CD4-positive, alpha-beta T cell (primary cell): ENCODE measurements around the gene RRP1. TPM values are rescaled to one million over a fixed set of nuclear protein-coding genes. Genes with fewer than 3 reads are reported as not detected.

Source experiments
- ATAC-seq: fragments of 200-7000 bp; cut with Tn5 transposase; one replicate; pipeline ENCODE4 v1.10.0; 2022; ENCODE audit warnings: mild to moderate bottlenecking; ENCODE audit not compliant: poor library complexity
- CTCF ChIA-PET: fragments of 350-600 bp; sonication (Branson Sonifier 250); formaldehyde crosslinking; loops from one replicate; lab custom pipeline; 2021; ENCODE audit warnings: antibody characterized with exemption, inconsistent platforms; lab: Charles Lee
- POLR2A ChIA-PET: fragments of 350-600 bp; sonication (Branson Sonifier 250); formaldehyde crosslinking; loops from one replicate; lab custom pipeline; 2021; ENCODE audit warnings: antibody characterized with exemption, inconsistent platforms; lab: Charles Lee
- DNase-seq, 14 experiments: peaks; one replicate each; pipeline ENCODE4 v3.0.0-alpha.2; 2013 to 2020; ENCODE audit warnings: mixed read lengths in 2 of 14
- H3K27ac ChIP-seq, 2 donors: one replicate each; pipeline versions ENCODE4 v1.5.1 to v1.7.0; 2013; ENCODE audit warnings: low read length in 2 of 2, low read depth in 1 of 2, mild to moderate bottlenecking in 1 of 2
- H3K27me3 ChIP-seq, 2 experiments: 1 replicate in 1 of 2; 2 replicates in 1 of 2; pipeline versions ENCODE4 v1.6.1 to v1.7.0; 2013; ENCODE audit warnings: low read length in 2 of 2, control low read depth in 1 of 2, mild to moderate bottlenecking in 1 of 2, moderate library complexity in 1 of 2; ENCODE audit not compliant: insufficient read depth in 2 of 2, control insufficient read depth in 1 of 2
- H3K36me3 ChIP-seq: one replicate; pipeline ENCODE4 v1.6.1; 2013; ENCODE audit warnings: low read length, control low read depth; ENCODE audit not compliant: insufficient read depth
- H3K4me1 ChIP-seq: one replicate; pipeline ENCODE4 v1.6.1; 2013; ENCODE audit warnings: low read length, control low read depth; ENCODE audit not compliant: insufficient read depth
- H3K4me3 ChIP-seq: one replicate; pipeline ENCODE4 v1.5.1; 2013; ENCODE audit warnings: mild to moderate bottlenecking, low read length, moderate library complexity
- H3K9me3 ChIP-seq, 2 experiments: 1 replicate in 1 of 2; 2 replicates in 1 of 2; pipeline versions ENCODE4 v1.6.1 to v1.7.0; 2013; ENCODE audit warnings: low read length in 2 of 2, mild to moderate bottlenecking in 2 of 2, control low read depth in 1 of 2, moderate library complexity in 1 of 2; ENCODE audit not compliant: control insufficient read depth in 1 of 2, insufficient read depth in 1 of 2
- H3K27ac Mint-ChIP-seq: one replicate; pipeline ENCODE4 v1.8.0; 2020; ENCODE audit warnings: mixed read lengths
- H3K27me3 Mint-ChIP-seq: one replicate; pipeline ENCODE4 v1.8.0; 2021; ENCODE audit warnings: mixed read lengths
- H3K36me3 Mint-ChIP-seq: one replicate; pipeline ENCODE4 v1.8.0; 2021; ENCODE audit warnings: low read depth, mixed read lengths
- H3K4me1 Mint-ChIP-seq: one replicate; pipeline ENCODE4 v1.8.0; 2021; ENCODE audit warnings: low read depth, mixed read lengths
- H3K4me3 Mint-ChIP-seq: one replicate; pipeline ENCODE4 v1.8.0; 2020; ENCODE audit warnings: mild to moderate bottlenecking, mixed read lengths
- H3K9me3 Mint-ChIP-seq: one replicate; pipeline ENCODE4 v1.8.0; 2020; ENCODE audit warnings: mixed read lengths
- intact Hi-C, 2 experiments: fragments of 100-400 bp; cut with DNase I in 1 of 2; cut with micrococcal nuclease in 1 of 2; formaldehyde crosslinking; loops; one replicate each; pipeline versions ENCODE4 v1.15.1 to v1.9.0; 2023 to 2025; cut with DNase I, micrococcal nuclease
- total RNA-seq, 174 experiments: library from RNA in 2 of 174; stranded (reverse) in 2 of 174; gene quantifications; one replicate each; pipeline ENCODE4 v1.2.3 and lab custom pipeline; 2021 to 2026
- TF ChIP-seq, protein P1 (sequence below): fragments of 200-600 bp; IDR thresholded peaks from one replicate; pipeline ENCODE4 v1.8.0; 2022; ENCODE audit warnings: antibody characterized with exemption, mild to moderate bottlenecking

Gene RRP1
- total RNA-seq, 2 experiments from 2014 or later: 27.7 to 29.0 TPM

DNA sequence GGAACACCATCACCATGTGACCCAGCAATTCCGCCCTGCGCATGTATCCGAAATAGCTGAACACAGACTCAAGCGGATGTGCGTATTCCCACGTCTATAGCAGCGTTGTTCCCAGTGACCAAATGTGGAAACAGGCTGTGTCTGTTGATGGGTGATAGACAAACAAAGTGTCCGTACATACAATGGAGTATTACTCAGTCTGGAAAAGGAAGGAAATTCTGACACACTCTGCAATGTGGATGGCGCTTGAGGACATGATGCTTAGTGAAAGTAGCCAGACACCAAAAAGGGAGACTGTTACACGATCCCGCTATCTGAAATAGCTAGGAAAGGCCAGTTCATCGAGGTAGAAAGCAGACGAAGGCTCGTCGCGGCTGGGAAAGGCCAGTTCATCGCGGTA is 44.7 kb upstream of the RRP1 start:
- ChIA-PET POLR2A (no interaction called here), CTCF (no interaction called here)
- no peak overlapping the region for H3K27ac Mint-ChIP-seq
- H3K9me3 Mint-ChIP-seq: no peaks in the 10 kb centered on the region
- no peak for DNase-seq
- no peaks in the 10 kb centered on the region for H3K27me3 Mint-ChIP-seq
- Histone ChIP-seq H3K4me1 (no peaks in the 10 kb centered on the region), H3K27me3 (no peaks in the 10 kb centered on the region), H3K4me3 (no peak overlapping the region), H3K36me3 (peaks cover 63% of the 10 kb centered on the region), H3K27ac (no peak overlapping the region), H3K9me3 (peaks cover 0 to 4% of the 10 kb centered on the region in 2 experiments)
- peaks cover 7% of the 10 kb centered on the region for H3K4me1 Mint-ChIP-seq
- TF ChIP-seq, protein P1, sequence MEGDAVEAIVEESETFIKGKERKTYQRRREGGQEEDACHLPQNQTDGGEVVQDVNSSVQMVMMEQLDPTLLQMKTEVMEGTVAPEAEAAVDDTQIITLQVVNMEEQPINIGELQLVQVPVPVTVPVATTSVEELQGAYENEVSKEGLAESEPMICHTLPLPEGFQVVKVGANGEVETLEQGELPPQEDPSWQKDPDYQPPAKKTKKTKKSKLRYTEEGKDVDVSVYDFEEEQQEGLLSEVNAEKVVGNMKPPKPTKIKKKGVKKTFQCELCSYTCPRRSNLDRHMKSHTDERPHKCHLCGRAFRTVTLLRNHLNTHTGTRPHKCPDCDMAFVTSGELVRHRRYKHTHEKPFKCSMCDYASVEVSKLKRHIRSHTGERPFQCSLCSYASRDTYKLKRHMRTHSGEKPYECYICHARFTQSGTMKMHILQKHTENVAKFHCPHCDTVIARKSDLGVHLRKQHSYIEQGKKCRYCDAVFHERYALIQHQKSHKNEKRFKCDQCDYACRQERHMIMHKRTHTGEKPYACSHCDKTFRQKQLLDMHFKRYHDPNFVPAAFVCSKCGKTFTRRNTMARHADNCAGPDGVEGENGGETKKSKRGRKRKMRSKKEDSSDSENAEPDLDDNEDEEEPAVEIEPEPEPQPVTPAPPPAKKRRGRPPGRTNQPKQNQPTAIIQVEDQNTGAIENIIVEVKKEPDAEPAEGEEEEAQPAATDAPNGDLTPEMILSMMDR: no peak
- no peak for ATAC-seq
- H3K36me3 Mint-ChIP-seq: peaks cover 43% of the 10 kb centered on the region
- no peak overlapping the region for H3K4me3 Mint-ChIP-seq
- intact Hi-C loops: loop anchor here in 1 of 2 experiments (10.0 kb wide), 1 partner anchor 60 kb away; no protein-coding TSS in a partner anchor

DNA sequence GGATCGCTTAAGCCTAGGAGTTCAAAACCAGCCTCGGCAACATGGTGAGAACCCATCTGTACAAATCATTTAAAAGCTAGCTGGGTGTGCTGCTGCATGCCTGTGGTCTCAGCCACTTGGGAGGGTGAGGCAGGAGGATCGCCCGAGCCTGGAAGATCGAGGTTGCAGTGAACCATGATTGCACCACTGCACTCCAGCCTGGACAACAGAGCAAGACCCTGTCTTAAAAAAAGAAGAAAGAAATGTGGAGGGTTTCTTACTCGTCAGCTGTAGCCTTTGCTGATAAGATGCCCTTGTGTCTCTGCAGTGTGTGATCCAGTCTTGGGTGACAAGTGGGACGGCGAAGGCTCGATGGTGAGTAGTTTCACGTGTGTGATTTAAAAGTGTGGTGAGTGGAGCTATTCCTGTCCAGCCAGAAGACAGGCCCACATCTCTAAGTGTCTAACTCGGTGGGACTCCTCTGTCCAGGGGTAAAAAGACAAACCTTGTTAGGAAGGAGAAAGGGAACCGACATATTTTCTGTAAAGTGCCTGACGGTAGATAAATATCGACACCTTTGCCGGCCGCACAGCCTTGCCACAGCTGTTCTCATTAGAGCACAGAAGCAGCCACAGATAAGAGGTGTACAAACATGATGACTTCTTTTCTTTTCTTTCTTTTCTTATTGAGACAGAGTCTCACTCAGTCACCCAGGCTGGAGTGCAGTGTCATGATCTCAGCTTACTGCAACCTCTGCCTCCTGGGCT is 43.4 kb upstream of the RRP1 start:
- Histone ChIP-seq H3K4me1 (no peaks in the 10 kb centered on the region), H3K4me3 (no peak overlapping the region), H3K36me3 (peaks cover 74% of the 10 kb centered on the region), H3K27ac (no peak overlapping the region), H3K27me3 (no peaks in the 10 kb centered on the region), H3K9me3 (no peaks in the 10 kb centered on the region)
- TF ChIP-seq, protein P1: no peak
- ChIA-PET POLR2A (no interaction called here), CTCF (no interaction called here)
- intact Hi-C loops: loop anchor here in 1 of 2 experiments (10.0 kb wide), 1 partner anchor 61 kb away; no protein-coding TSS in a partner anchor
- Mint-ChIP-seq H3K27me3 (no peaks in the 10 kb centered on the region), H3K36me3 (peaks cover 49% of the 10 kb centered on the region), H3K27ac (no peak overlapping the region), H3K4me3 (no peak overlapping the region), H3K4me1 (no peaks in the 10 kb centered on the region), H3K9me3 (no peaks in the 10 kb centered on the region)
- ATAC-seq (no peak), DNase-seq (no peak)

DNA sequence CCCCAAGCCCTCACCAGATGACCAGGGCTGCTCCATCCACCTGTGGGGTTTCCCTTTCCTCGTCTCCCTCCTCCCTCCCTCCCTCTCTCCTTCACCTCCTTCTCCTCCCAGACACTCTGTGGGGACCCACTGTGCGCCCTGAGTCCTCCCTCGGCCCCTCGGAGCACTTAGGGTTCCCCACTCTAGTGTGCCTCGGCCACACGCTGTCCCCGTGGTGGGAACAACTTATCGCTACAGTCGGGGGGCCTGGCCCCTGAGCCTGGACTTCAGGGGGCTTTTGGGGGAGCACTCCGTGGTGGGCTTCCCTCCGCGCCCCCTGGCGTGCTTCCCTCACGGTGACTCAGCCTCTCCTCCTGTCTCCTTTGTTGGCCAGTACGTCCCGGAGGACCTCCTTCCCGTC is 40.8 kb upstream of the RRP1 start:
- H3K4me3 Mint-ChIP-seq: no peak overlapping the region

More for the DNA sequence above, 40.8 kb upstream of the RRP1 start:
- ChIA-PET CTCF (no interaction called here), POLR2A (no interaction called here)
- H3K27ac Mint-ChIP-seq: no peak overlapping the region
- Histone ChIP-seq H3K27me3 (no peaks in the 10 kb centered on the region), H3K4me1 (no peaks in the 10 kb centered on the region), H3K27ac (no peak overlapping the region), H3K9me3 (no peaks in the 10 kb centered on the region), H3K4me3 (no peak overlapping the region), H3K36me3 (peaks cover 74% of the 10 kb centered on the region)
- intact Hi-C loops: loop anchor here in 1 of 2 experiments (10.0 kb wide), 1 partner anchor 64 kb away; no protein-coding TSS in a partner anchor
- no peaks in the 10 kb centered on the region for H3K4me1 Mint-ChIP-seq
- DNase-seq (no peak), ATAC-seq (no peak)
- TF ChIP-seq, protein P1: no peak
- no peaks in the 10 kb centered on the region for H3K27me3 Mint-ChIP-seq
- no peaks in the 10 kb centered on the region for H3K9me3 Mint-ChIP-seq
- H3K36me3 Mint-ChIP-seq: peaks cover 59% of the 10 kb centered on the region
